GM21447 (cell line): ENCODE results near the gene CD59.
"Not testable (repeated sequence)": the region's sequence is repeated elsewhere in the genome, so short reads cannot be mapped to it uniquely, and the experiment has no call there.

ENCODE experiments used
- ATAC-seq: cut with Tn5 transposase; IDR thresholded peaks from one replicate; pipeline ENCODE4 v1.9.1; 2021; ENCODE audit not compliant: unreplicated experiment

Gene CD59

DNA sequence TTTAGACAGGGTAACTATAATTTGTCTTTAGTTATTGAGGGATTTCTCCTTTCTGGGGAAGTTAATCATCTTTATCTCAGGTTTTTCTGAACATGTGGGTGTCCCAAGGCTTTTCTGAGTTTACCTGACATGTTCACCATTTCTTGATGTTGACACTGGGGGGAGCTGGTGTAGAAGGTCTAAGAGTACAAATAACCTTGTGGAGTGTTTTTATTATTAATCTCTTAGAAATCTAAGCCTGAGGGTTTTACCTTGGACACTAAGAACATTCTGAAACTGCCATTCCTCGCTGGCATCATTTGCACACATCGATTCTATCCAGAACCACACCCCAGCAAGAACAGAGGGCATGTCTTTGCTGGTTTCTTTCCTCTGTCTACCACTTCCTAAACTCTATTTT is 20.0 kb downstream of the CD59 start:
- no peak for ATAC-seq

DNA sequence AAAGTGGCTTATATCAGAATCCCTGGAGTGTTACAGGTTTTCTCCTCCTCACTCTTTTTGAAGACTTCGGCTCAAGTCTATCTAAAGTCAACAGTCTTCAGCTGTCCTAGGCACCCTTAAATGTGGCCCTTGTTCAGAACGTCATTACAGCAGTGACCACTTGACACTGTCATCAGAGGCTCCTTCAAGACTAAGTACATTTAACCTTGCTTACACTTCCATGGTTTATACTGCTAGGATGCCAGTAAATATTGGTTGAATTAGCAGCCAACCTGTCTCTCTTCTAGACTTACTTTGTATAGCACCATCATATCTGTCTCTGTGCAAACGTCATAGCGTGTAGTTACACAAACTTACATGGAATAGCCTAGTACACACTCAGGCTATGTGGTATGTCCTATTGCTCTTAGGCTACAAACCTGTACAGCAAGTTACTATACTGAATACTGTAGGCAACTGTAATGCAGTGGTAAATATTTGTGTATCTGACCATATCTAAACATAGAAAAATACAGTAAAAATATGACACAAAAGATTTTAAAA is 22.3 kb downstream of the CD59 start:
- ATAC-seq = no peak

- no peak for ATAC-seq
Measured at GRCh38 chr11:33713151-33713855, 22.9 kb downstream of the CD59 start.

- ATAC-seq = no peak
Measured at GRCh38 chr11:33712436-33712835, 23.8 kb downstream of the CD59 start.

GRCh38 chr11:33709466-33709865 is 26.8 kb downstream of the CD59 start:
- ATAC-seq = no peak

DNA sequence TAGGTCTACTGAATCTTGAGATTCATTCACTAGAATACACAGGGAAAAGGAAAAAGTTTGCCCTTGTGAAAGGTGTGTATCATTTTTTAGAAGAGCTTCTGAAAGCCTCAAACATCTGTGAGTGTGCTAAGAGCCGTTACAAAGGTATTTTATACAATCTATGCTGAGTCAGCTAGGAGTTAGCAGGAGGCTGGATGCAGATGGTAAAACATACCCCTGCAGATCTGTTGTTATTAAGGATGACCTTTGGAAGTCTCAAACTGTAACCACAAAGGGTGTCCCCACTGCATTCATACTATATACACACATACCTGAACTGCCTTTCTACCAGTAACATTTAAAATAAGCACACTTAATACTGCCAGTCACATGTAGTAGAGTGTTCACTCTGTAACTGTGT is 27.2 kb downstream of the CD59 start:
- no peak for ATAC-seq

- not testable (repeated sequence) for ATAC-seq
Measured at GRCh38 chr11:33707831-33708230, 28.4 kb downstream of the CD59 start.

DNA sequence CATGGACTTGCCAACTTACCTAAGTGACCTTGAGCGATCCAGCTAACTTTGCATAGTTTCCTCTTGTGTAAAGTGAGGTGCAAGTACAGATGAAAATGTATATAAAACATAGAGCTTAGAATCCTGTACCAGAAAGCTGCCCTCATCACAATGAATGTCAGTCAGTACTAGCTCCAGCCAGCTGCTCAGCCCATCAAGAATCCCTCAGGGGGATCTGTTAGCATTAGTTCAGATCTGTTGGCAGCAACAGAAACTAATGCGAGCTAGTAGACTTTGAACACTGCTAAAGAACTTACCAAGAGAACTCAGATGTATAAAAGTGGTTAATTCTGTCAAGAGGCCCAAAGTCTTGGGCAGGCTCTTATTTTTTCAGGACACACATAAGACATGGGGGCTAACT is 29.3 kb downstream of the CD59 start:
- ATAC-seq = no peak

- ATAC-seq = no peak
Measured at GRCh38 chr11:33706546-33706945, 29.7 kb downstream of the CD59 start.

- ATAC-seq = no peak
Measured at GRCh38 chr11:33704240-33705002, 31.8 kb downstream of the CD59 start.

- ATAC-seq = no peak
Measured at GRCh38 chr11:33703788-33704187, 32.4 kb downstream of the CD59 start.

GRCh38 chr11:33703234-33703633 is 33.0 kb downstream of the CD59 start:
- ATAC-seq = no peak

DNA sequence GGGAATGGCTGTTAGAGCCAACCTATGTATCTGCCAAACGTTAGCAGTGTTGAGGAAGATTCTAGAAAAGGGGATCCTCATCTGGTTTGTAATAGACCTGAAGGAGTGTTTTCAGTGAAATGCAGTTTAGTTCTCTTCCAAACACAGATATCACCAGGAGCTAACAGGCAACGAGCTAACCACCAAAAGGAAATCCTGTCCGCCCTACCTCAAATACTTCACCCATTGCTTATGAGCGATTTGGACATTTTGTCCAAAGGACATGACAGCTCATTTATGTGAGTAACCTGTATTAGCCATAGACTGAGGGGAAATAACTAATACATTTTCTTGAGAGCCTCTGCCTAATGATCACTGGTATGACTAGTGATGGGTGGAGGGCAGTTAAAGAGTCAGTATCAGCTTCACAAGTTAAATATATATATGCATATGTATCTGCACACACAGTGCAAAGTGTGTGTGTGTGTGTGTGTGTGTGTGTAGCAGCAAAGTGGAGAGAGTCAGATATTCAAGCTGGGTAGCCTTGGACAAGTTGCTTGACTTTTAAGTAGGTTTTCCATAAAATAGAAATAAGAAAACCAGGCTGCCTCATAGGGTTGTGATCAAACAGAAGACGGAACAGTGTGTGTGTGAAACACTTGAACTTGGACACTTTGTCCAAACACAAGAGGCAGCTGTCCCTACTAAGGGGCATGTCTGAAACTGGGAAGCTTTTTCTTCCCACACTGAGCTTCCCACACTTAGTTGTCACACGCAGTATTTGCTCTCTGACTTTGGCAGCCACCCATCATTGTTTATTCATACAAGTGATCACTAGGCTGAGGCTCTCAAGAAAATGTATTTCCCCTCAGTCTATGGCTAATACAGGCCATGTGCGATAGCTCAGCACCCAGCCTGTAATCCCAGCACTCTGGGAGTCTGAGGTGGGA is 34.7 kb downstream of the CD59 start:
- no peak for ATAC-seq

- ATAC-seq = peak; percentile 82
Measured at GRCh38 chr11:33700502-33701271, 35.5 kb downstream of the CD59 start, which contains the start of gene C11orf91. TSS of gene C11orf91 (minus strand) at chr11:33700826. CDS start at chr11:33700740, 86 bp downstream.

GRCh38 chr11:33700063-33700501 is 36.1 kb downstream of the CD59 start:
- no peak for ATAC-seq

GRCh38 chr11:33699515-33700062 is 36.6 kb downstream of the CD59 start:
- no peak for ATAC-seq

DNA sequence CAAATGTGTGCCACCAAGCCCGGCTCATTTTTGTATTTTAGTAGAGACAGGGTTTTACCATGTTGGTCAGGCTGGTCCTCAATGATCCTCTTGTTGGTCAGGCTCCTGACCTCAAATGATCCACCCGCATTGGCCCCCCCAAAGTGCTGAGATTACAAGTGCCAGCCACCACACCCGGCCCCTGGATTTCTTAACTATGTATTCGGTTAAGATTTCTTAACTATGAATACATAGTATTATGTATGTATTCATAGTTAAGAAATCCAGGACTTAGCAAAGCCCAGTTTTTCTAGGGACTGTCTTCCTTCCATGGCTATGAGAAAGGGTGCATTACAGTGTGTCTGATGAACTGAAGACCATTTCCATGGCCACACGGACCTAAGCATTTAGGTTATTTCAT is 37.3 kb downstream of the CD59 start:
- ATAC-seq = no peak

DNA sequence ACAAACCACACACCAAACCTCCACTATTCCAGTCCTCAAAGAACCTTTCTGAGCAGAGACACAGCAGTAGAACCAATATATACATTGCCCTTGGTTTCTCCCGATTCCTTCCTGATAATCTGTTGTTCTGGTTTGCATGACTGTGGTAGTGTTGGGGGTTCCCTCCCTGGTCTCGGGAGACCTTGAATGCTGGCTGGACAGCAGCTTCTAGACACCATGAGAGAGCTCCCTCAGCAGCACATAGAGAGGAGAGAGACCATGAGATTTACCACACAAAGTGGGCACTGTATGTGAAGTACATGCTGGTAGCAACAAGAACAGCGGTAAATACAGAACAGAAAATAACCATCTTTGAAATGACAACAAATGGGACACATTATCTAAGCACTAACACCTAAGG is 38.2 kb downstream of the CD59 start:
- ATAC-seq = no peak

- ATAC-seq = no peak
Measured at GRCh38 chr11:33696931-33697638, 39.1 kb downstream of the CD59 start.
